NCI-H526 treated with DMSO at 0.1 percent for 48 hours (cell line): ENCODE results near the gene SLC6A13.

Source experiments
- DNase-seq: peaks from one replicate; lab custom pipeline; 2025; lab: John Stamatoyannopoulos, UW

SLC6A13 gene

GRCh38 chr12:177980-178828 is 84.4 kb downstream of the SLC6A13 start:
- no peak for DNase-seq

- DNase-seq: no peak
These were observed 85.2 kb downstream of the SLC6A13 start for GRCh38 chr12:177336-177979.

DNA sequence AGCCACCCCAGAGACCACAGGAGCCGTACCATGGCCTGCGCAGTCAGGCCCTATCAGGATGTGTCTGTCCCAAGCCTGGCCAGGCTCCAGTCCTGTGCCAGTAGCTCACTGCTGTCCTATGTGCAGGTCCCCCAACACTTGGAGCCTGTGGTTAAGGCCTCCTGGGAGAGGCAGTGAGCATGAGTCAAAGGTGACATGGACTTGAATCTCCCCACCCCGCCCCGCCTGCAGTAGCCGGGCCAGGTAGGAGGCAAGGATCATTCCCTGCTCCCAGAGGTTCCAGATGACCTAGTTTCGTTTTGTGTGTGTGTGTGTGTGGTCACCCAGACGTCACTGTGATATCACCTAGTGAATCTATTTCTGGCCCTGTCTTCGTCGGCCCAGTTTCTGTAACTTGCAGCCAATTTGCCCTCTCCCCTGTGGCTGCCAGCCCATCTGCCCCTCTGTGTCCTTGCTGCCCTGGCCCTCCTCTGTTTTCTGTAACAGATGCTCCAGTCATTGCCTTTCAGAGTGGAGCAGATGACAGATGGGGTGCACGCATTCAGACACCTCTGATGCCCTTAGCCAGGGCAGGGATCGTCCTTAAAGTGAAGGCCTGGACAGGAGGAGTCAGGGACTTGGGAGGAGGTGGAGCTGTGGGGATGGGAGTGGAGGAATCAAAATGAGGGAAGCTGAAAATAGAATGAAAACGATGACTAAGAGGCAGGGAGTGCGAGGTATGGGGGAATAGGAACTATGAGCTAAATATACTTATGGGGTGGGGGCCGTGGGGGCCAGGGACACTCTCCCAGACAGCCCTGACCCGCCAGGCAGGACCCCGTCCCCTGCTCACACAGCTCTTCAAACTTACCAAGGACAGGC is 86.1 kb downstream of the SLC6A13 start:
- DNase-seq: no peak

DNA sequence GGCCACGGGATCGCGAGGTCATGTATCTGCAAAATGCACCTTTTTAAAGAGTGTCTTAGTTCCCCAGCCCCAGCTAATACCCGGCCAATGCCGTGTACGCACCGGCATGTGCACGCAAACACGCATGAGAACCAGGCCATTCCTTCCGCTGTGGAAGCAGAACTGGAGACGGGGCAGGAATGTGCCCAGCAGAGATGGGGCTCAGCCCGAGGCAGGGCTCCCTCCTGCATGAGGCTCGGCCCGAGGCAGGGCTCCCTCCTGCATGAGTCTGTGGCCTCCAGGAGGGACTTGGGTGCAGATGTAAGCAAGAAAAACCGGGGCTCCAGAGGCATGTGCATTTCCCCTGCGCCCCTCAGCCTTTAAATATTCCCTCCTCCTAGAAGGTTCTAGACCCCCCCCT is 86.9 kb downstream of the SLC6A13 start:
- DNase-seq: no peak

- no peak for DNase-seq
These were observed 87.4 kb downstream of the SLC6A13 start for GRCh38 chr12:175250-175649.

DNA sequence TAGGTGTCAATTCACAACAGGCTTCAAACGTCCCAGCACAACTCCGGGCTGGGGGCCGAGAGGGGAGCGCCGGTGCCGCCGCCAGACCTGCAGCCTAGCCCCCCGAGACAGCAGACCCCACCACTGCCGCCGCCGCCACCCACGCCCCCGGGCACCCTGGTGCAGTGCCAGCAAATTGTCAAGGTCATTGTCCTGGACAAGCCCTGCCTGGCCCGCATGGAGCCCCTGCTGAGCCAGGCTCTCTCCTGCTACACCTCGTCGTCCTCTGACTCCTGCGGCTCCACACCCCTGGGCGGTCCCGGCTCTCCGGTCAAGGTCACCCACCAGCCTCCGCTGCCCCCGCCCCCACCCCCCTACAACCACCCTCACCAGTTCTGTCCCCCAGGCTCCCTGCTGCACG is 88.0 kb downstream of the SLC6A13 start:
- no peak for DNase-seq

DNA sequence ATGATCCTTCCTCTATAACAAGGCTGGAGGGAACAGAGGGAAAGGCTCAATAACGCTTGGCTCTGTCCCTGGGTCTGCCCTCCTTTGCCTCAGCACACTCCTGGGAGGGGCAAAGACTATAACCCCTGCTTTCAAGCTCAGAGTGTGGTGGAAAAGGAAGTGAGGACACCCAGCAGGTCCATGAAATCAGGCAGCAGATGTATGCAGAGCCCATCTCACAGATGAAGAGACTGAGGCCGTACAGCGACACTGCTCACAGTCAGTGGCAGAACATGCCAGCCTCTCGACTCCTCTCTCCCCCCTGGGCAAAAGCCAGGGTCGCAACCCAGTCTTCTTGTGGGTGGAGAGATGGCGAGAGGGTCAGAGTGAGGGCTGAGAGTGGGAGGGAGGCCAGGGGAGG is 88.5 kb downstream of the SLC6A13 start:
- DNase-seq: no peak

DNA sequence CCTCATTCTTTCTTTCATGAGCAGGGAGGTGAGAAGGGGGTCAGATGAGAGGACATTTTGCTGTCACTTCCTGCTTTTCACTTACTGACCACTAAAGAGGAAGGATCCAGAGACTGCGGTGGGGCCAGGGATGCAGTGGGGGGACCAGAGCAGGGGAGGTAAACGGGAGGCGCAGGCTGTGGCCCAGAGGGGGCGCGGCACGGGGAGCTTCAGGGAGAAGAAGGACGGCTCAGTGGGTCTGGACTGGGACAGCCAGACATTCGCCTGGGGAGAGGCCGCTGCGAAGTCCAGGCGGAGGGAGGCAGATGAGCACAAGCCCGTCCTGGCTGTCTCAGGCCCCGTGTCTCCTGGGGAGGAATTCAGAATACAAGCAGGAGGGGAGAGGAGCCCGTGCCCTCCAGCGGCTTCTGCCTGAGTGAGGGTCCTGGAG is 89.9 kb downstream of the SLC6A13 start:
- DNase-seq: no peak

DNA sequence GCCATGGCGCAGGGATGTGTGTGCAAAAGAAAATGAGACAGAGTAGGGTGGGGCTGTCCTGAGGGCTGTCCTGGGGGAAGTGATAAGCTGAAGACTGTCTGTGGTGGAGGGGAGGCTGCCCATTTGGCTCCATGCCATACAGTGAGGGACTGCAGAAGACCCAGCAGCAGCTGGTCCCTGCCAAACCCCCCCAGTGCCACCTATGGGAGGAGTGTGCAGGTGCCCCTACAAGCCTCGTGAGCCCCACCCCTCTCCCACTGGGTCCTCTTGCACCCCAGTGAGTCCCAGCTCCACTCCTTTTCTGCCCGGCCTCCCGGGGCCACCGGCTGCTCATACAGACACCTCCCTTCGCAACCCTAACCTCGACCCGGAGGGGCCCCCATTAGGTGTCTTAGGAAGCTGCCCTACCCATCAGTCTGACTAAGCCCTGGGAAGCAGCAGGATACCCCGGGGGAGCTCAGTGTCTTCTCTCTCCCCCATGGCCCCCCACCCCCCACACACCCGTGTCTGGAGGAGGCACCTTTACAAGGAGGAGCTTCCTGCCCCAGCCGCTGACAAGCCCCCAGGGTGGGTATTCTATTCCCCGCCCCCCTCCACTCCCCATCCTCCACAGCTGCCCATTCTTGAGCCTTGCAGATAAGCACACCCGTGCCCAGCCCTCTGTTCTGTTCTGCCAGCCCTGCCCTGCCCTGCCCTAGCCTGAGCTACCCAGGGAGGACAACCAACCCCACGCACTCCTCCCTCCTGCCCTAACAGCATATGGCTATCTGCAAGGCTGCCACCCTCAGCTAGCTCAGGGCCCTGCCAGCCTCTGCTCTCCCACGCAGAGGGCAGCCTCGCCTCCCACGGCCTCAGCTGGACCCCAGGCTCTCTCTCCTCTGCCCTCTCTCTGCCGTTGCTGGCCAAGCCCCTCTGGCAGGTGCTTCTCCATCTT is 90.6 kb downstream of the SLC6A13 start:
- no peak for DNase-seq

- no peak for DNase-seq
These were observed 91.4 kb downstream of the SLC6A13 start for GRCh38 chr12:171276-171675.
